Naive thymus-derived CD8-positive, alpha-beta T cell (primary cell): ENCODE measurements around the gene CD164L2. TPM values are rescaled to one million over a fixed set of nuclear protein-coding genes. Genes with fewer than 3 reads are reported as not detected.

Experiments used
- ATAC-seq, 2 donors: fragments of 150-1000 bp; cut with Tn5 transposase in 1 of 2; sonication (Bioruptor Pico), chemical (Tn5 transposase) in 1 of 2; 1 replicate in 1 of 2; 2 replicates in 1 of 2; pipeline ENCODE4 v1.10.0; 2021; ENCODE audit warnings: mild to moderate bottlenecking in 2 of 2, moderate library complexity in 2 of 2
- POLR2A ChIA-PET: fragments of 350-600 bp; sonication (Branson Sonifier 250); formaldehyde crosslinking; loops from one replicate; lab custom pipeline; 2021; ENCODE audit warnings: antibody characterized with exemption; lab: Charles Lee
- DNase-seq, 10 donors: peaks; one replicate each; pipeline versions ENCODE4 v3.0.0 to v3.0.0-alpha.2; 2020 to 2022
- H3K27ac Mint-ChIP-seq, 10 donors: one replicate each; pipeline ENCODE4 v1.8.0; 2020 to 2022; ENCODE audit warnings: mild to moderate bottlenecking in 10 of 10, mixed read lengths in 10 of 10, moderate library complexity in 4 of 10, inconsistent platforms in 1 of 10
- H3K27me3 Mint-ChIP-seq, 5 donors: one replicate each; pipeline ENCODE4 v1.8.0; 2021 to 2022; ENCODE audit warnings: mixed read lengths in 5 of 5
- H3K36me3 Mint-ChIP-seq, 3 donors: one replicate each; pipeline ENCODE4 v1.8.0; 2020 to 2022; ENCODE audit warnings: mixed read lengths in 3 of 3, mild to moderate bottlenecking in 2 of 3, inconsistent platforms in 1 of 3
- H3K4me1 Mint-ChIP-seq, 4 donors: one replicate each; pipeline ENCODE4 v1.8.0; 2021 to 2022; ENCODE audit warnings: mixed read lengths in 4 of 4
- H3K4me3 Mint-ChIP-seq, 10 donors: one replicate each; pipeline ENCODE4 v1.8.0; 2020 to 2022; ENCODE audit warnings: mild to moderate bottlenecking in 10 of 10, mixed read lengths in 10 of 10, moderate library complexity in 6 of 10, inconsistent platforms in 1 of 10
- H3K9me3 Mint-ChIP-seq, 9 donors: one replicate each; pipeline ENCODE4 v1.8.0; 2020 to 2022; ENCODE audit warnings: mixed read lengths in 9 of 9, mild to moderate bottlenecking in 3 of 9, inconsistent platforms in 1 of 9, moderate library complexity in 1 of 9
- polyA plus RNA-seq, 3 donors: library from polyadenylated mRNA; unstranded; fragments of 300-500 nt; fragmentation: Illumina TruSeq; gene quantifications; one replicate each; pipeline ENCODE4 v1.2.3, GENCODE V29; 2021
- total RNA-seq, 8 experiments: library from RNA in 2 of 8; stranded (reverse) in 2 of 8; gene quantifications; one replicate each; pipeline ENCODE4 v1.2.3 and lab custom pipeline; 2021 to 2026

CD164L2 gene
- total and polyA plus RNA-seq, 5 experiments from 2014 or later, result 0.17 TPM; not detected in 4

DNA sequence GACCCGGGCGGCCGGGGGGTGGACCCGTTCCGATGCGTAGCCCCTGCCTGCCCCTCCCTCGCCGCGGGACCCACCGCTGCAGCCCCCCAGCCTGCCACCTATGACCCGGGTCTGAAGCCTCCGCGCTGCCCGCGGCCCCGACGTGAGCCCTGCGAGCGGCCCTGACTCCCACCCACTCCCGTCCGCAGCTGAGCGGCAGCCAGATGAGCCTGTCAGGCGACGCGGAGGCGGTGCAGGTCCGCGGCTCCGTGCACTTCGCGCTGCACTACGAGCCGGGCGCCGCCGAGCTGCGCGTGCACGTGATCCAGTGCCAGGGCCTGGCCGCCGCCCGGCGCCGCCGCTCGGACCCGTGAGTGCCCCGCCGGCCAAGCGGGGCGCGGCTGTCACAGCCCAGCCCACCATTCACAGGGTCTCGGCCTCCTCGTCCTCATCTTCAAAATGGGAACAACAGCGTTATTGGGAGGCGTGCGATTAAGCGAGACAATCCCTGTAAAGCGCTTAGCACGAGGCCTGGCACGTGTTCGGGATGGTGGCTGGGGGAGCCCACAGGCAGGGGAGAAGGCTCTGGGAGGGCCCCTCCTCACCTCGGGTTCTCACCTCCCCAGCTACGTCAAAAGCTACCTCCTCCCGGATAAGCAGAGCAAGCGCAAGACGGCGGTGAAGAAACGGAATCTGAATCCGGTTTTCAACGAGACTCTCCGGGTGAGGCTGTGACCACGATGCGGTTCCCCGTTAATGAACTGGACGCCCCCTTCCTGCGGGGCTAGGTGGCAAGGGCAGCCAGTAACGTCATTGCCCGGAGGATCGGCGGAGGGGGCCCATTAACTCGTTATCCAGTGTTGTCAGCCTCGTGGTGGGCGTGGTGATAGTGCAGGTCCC, 33.1 kb downstream of the CD164L2 start:
- POLR2A ChIA-PET, result interaction anchor here (0.7 to 2.8 kb wide), 5 partner anchors 8 to 259 kb away, joined by 3 to 14 read pairs (median 6); partner anchors contain the start of gene SYTL1
- peaks cover 0 to 37% (median 2%) of the 10 kb centered on the region in 3 donors for H3K36me3 Mint-ChIP-seq
- H3K4me1 Mint-ChIP-seq, result peaks cover 7 to 24% (median 22%) of the 10 kb centered on the region in 4 donors
- no peaks in the 10 kb centered on the region for H3K9me3 Mint-ChIP-seq
- peak overlapping the region in 3 of 10 donors; percentile 13 to 62 (median 54) for H3K4me3 Mint-ChIP-seq
- peak overlapping the region in 1 of 10 donors; percentile 44 for H3K27ac Mint-ChIP-seq
- ATAC-seq (peak in 1 of 2 donors; percentile 58), DNase-seq (no peak)
- H3K27me3 Mint-ChIP-seq, result no peaks in the 10 kb centered on the region

DNA sequence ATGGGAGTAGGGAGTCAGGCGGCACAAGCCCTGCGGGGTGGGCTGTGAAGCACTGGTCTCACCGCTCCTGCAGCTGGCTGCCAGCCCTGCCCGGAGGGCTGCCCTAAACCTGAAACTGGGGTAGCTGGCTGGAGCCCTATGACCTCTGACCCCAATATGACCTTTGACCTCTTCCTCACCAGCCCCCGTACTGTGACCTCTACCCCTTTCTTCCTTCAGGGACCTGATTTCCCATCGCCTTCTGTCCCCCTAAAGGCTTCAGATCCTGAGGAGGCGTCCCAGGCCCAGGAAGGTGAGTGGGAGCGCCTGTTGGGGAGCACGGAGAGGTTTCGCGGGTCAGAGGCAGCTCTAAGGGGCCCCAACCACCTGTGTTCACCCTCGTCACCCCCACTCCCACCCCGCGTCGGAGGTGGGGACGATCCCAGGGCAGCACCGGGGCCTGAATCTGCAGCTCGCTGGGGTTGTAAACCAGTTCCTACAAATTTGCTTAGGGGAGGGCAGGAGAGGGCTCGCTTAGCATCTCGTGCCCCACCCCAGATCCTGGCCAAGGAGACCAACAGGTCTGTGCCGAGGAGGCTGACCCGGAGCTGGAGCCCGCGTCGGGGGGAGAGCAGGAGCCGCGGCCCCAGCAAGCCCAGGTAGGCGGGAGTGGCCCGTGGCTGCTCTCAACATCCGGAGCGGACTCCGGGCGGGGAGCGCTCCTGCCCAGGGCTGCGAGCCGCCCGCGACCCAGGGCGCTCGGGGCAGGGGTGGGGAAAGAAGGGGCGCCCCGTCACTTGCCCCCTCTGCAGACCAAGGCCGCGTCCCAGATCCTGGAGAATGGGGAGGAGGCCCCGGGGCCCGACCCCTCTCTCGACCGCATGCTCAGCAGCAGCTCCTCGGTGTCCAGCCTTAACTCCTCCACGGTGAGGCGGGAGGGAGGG, 34.0 kb downstream of the CD164L2 start:
- POLR2A ChIA-PET, result interaction anchor here (0.7 to 2.8 kb wide), 5 partner anchors 8 to 260 kb away, joined by 3 to 14 read pairs (median 6); partner anchors contain the start of gene SYTL1
- Mint-ChIP-seq H3K9me3 (no peaks in the 10 kb centered on the region), H3K36me3 (peaks cover 0 to 39% (median 2%) of the 10 kb centered on the region in 3 donors), H3K4me3 (peak overlapping the region in 9 of 10 donors; percentile 43 to 73 (median 64)), H3K4me1 (peaks cover 10 to 30% (median 28%) of the 10 kb centered on the region in 4 donors), H3K27me3 (no peaks in the 10 kb centered on the region), H3K27ac (peak overlapping the region in 4 of 10 donors; percentile 31 to 76 (median 69))
- peak in 7 of 10 donors; percentile 15 to 47 (median 30) for DNase-seq
- peak; percentile 62 to 93 for ATAC-seq

DNA sequence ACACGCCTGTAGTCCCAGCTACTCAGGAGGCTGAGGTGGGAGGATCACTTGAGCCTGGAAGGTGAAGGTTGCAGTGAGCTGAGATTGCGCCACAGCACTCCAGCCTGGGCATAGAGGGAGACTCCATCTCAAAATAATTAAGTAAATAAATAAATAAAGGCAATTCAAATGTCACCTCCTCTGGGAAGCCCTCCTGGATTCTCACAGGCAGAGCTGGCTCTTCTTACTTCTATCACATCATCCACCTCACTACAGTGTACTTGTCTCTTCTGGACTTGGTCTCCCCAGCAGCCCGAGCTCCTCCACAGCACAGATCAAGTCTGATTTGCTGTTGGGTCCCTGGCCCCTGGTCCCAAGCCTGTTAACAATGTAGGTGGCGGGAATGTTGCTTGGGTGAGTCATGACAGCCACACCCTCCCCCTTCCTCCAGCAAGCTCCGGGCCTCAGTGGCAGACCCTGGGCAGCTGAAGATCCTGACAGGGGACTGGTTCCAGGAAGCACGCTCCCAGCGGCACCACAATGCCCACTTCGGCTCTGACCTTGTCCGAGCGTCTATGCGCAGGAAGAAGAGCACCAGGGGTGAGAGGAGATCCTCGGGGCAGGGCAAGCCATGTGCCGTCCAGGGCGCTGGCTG, 36.0 kb downstream of the CD164L2 start:
- H3K27ac Mint-ChIP-seq, result peak overlapping the region in 5 of 10 donors; percentile 27 to 80 (median 56)
- H3K36me3 Mint-ChIP-seq, result peaks cover 0 to 36% (median 2%) of the 10 kb centered on the region in 3 donors
- peak overlapping the region in 1 of 10 donors; percentile 15 for H3K4me3 Mint-ChIP-seq
- ATAC-seq (no peak), DNase-seq (no peak)
- POLR2A ChIA-PET, result interaction anchor here (0.5 to 10.3 kb wide), 4 partner anchors 9 to 24 kb away, joined by 4 to 142 read pairs (median 6); partner anchors contain the start of genes MAP3K6 and TMEM222
- H3K9me3 Mint-ChIP-seq, result no peaks in the 10 kb centered on the region
- peaks cover 18 to 48% (median 38%) of the 10 kb centered on the region in 4 donors for H3K4me1 Mint-ChIP-seq
- H3K27me3 Mint-ChIP-seq, result no peaks in the 10 kb centered on the region

DNA sequence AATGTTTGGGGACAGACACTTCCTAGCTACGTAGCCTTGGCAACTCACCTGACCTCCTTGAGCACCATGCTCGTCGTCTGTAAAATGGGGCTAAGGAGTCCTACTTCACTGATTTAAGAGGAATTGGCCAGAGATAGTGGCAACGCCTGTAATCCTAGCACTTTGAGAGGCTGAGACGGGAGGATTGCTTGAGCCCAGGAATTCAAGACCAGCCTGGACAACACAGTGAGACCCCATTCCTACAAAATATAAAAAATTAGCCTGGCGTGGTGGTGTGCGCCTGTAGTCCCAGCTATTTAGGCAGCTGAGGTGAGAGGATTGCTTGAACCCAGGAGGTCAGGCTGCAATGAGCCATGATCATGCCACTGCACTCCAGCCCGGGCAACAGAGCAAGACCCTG, 36.8 kb downstream of the CD164L2 start:
- H3K4me3 Mint-ChIP-seq, result peak overlapping the region in 7 of 10 donors; percentile 4 to 66 (median 39)
- H3K36me3 Mint-ChIP-seq, result peaks cover 0 to 30% (median 2%) of the 10 kb centered on the region in 3 donors
- DNase-seq (no peak), ATAC-seq (no peak)
- H3K4me1 Mint-ChIP-seq, result peaks cover 18 to 53% (median 41%) of the 10 kb centered on the region in 4 donors
- peak overlapping the region in 5 of 10 donors; percentile 57 to 87 (median 74) for H3K27ac Mint-ChIP-seq
- POLR2A ChIA-PET, result interaction anchor here (0.7 to 10.3 kb wide), 4 partner anchors 10 to 1368 kb away, joined by 4 to 142 read pairs (median 6); partner anchors contain the start of genes MAP3K6 and TMEM222
- no peaks in the 10 kb centered on the region for H3K27me3 Mint-ChIP-seq
- H3K9me3 Mint-ChIP-seq, result no peaks in the 10 kb centered on the region

DNA sequence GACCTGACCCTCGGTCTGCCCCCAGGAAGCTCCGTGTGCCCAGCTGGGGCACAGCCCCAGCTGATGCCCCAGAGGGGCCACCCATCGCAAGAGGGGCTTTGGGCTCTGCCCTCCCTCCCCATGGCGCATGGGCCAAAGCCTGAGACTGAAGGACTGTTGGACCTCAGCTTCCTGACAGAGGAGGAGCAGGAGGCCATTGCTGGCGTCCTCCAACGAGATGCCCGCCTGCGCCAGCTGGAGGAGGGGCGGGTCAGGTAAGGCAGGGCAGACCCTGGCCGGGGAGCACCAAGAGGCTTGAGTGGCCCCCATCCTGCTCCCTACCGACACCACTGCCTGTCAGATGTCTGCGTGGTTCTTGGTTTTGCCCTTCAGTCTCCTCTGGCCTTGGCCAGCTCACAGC, 37.9 kb downstream of the CD164L2 start:
- DNase-seq (no peak), ATAC-seq (no peak)
- peaks cover 0 to 30% (median 2%) of the 10 kb centered on the region in 3 donors for H3K36me3 Mint-ChIP-seq
- H3K27me3 Mint-ChIP-seq, result no peaks in the 10 kb centered on the region
- no peaks in the 10 kb centered on the region for H3K9me3 Mint-ChIP-seq
- POLR2A ChIA-PET, result interaction anchor here (0.6 to 10.3 kb wide), 4 partner anchors 9 to 967 kb away, joined by 3 to 142 read pairs (median 4); no protein-coding TSS in a partner anchor
- H3K4me1 Mint-ChIP-seq, result peaks cover 21 to 60% (median 51%) of the 10 kb centered on the region in 4 donors
- H3K4me3 Mint-ChIP-seq, result peak overlapping the region in 5 of 10 donors; percentile 39 to 86 (median 62)
- H3K27ac Mint-ChIP-seq, result peak overlapping the region in 4 of 10 donors; percentile 34 to 80 (median 72)

DNA sequence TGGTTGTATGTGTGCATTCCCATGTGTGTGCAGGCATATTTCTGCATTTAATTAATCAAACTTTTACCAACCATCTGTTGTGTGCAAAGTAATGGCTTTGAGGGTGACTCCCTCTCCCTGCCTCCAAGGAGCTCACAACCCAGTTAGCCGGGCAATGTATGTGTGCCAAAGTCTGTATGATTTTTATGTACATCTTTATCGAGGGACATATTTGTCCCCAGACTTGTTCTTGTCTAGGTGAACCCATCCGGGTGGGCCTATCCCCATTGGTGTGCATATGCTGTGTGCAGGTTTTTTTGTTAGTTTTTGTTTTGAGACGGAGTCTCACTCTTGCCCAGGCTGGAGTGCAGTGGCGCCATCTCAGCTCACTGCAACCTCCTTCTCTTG, 39.5 kb downstream of the CD164L2 start:
- Mint-ChIP-seq H3K4me3 (peak overlapping the region; percentile 87 to 100 (median 96)), H3K9me3 (no peaks in the 10 kb centered on the region), H3K27ac (peak overlapping the region; percentile 89 to 98 (median 96)), H3K4me1 (peaks cover 32 to 73% (median 63%) of the 10 kb centered on the region in 4 donors), H3K27me3 (no peaks in the 10 kb centered on the region), H3K36me3 (peaks cover 0 to 26% (median 3%) of the 10 kb centered on the region in 3 donors)
- POLR2A ChIA-PET, result interaction anchor here (1.2 to 10.3 kb wide), 3 partner anchors 8 to 180 kb away, joined by 3 to 142 read pairs (median 7); no protein-coding TSS in a partner anchor
- DNase-seq (no peak), ATAC-seq (no peak)

DNA sequence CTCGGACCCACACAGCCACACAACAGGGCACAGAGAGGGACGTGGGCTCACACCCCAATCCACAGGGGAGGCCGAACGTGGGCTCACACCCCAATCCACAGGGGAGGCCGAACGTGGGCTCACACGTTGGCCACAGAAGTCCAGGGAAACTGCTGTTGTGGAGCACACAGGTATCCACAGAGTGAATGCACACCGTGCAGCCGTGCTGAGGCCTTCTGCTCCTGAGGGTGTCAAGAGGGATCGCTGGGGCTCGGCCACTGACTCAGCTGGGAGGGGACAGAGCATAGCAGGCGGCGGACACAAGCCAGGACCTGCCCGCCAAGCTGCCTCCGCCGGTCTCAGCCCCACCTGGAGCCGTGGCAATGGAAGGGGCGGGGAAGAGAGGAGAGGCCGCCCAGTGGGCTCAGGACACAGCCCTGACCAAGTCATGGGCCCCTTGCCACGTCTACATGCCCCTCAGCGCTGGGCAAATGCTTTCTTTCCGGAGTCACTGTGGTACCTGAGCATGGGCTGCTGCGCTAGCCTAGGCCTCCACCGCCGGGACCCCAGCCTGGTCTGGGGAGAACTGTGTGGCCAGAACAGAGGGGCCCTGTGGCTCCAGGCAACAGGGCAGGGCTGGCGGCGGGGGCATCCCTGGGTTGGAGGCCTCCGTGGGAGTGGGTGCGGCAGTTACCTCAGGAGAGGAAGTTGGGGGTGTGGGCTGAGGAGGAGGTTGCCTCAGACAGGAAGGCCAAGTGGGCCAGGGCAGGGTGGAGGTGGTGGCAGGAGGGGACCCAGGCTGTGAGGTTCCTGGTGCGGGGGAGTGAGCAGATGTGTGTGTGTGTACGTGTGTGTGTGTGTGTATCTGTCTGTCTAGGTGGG, 40.1 kb downstream of the CD164L2 start:
- Mint-ChIP-seq H3K36me3 (peaks cover 0 to 23% (median 4%) of the 10 kb centered on the region in 3 donors), H3K27me3 (no peaks in the 10 kb centered on the region), H3K9me3 (no peaks in the 10 kb centered on the region), H3K4me1 (peaks cover 32 to 73% (median 64%) of the 10 kb centered on the region in 4 donors), H3K27ac (peak overlapping the region; percentile 89 to 98 (median 96)), H3K4me3 (peak overlapping the region; percentile 87 to 100 (median 96))
- DNase-seq (peak; percentile 58 to 92 (median 78)), ATAC-seq (peak; percentile 77 to 82)
- POLR2A ChIA-PET, result interaction anchor here (0.7 to 10.3 kb wide), 11 partner anchors 7 to 329 kb away, joined by 3 to 142 read pairs (median 5); partner anchors contain the start of genes IFI6 and MAP3K6

DNA sequence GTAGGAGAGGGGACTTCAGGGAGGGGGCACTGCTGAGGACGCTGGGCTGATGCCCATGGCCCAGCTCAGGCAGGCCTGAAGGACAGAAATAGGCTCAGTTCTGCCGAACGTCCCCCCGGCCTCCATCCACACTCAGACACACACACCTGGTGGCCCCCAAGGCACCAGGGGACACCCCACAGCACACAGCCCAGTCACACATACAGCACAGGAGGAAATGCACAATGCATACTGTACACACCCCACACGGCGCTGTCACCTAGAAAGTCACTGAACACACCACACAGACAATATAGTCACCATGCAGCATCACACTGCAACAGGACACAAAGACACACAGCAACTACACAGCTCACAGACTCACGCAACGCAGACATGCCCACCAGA, 40.7 kb downstream of the CD164L2 start:
- Mint-ChIP-seq H3K4me1 (peaks cover 30 to 67% (median 61%) of the 10 kb centered on the region in 4 donors), H3K27me3 (no peaks in the 10 kb centered on the region), H3K27ac (peak overlapping the region; percentile 89 to 98 (median 96)), H3K9me3 (no peaks in the 10 kb centered on the region), H3K4me3 (peak overlapping the region; percentile 87 to 100 (median 96)), H3K36me3 (peaks cover 0 to 20% (median 4%) of the 10 kb centered on the region in 3 donors)
- DNase-seq (peak in 2 of 10 donors; percentile 24 to 34), ATAC-seq (peak; percentile 35 to 44)
- POLR2A ChIA-PET, result interaction anchor here (0.6 to 10.3 kb wide), 14 partner anchors 10 to 330 kb away, joined by 3 to 142 read pairs (median 5); partner anchors contain the start of genes IFI6, MAP3K6 and TMEM222

DNA sequence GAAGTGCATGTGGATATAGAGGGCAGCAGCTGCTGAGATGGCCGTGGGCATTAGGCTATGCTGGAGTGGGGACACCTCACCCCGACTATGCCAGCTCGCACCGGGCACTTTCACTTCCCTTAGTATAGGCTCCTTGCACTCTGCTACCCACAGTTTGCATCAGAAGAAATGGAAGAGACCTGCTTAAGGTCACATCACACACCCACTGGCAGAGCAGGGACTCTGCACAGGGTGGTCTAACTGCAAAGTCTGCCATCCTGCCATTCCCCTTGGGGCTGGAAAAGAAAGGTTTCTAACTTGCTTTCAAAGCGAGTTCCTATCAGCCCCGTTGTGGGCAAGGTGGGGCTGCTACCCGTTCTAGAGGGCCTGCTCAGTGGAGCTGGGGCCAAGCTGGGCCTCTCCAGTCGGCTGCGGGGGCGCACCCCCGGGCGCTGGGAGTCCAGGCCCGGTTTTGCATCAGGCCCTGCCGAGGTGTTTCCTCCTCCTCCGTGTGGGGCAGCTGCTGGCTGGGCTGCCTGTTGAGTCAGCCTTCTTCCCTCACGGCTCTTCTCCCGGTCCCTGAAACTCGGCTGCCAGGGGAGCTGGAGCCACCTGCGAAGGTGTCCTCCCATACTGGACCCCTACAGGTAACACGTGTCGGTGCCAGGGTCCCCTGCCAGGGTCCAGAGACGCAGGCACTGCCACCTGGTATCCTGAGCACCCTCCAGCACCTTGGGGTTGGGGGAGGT, 41.4 kb downstream of the CD164L2 start, which contains the start of gene SYTL1:
Gene SYTL1, plus strand, starts transcription at position 498 of the 728 bp plus-strand sequence. CDS start 3,313 bp downstream, outside the sequence.
- Mint-ChIP-seq H3K9me3 (no peaks in the 10 kb centered on the region), H3K4me1 (peaks cover 28 to 62% (median 57%) of the 10 kb centered on the region in 4 donors)
- peak; percentile 66 to 73 for ATAC-seq

More for the DNA sequence above, 41.4 kb downstream of the CD164L2 start, which contains the start of gene SYTL1:
- Mint-ChIP-seq H3K4me3 (peak within 1 kb of the TSS; percentile 87 to 100 (median 96)), H3K36me3 (peaks cover 0 to 17% (median 4%) of the 10 kb centered on the region in 3 donors), H3K27me3 (no peaks in the 10 kb centered on the region), H3K27ac (peak within 1 kb of the TSS; percentile 89 to 98 (median 96))
- POLR2A ChIA-PET, result interaction anchor here (0.6 to 10.3 kb wide), 12 partner anchors 8 to 321 kb away, joined by 3 to 142 read pairs (median 8); partner anchors contain the start of genes MAP3K6, TMEM222 and WDTC1
- peak; percentile 50 to 78 (median 62) for DNase-seq
